NCI-H2081 treated with DMSO at 0.1 percent for 48 hours (cell line): ENCODE data around the gene TCF4.

Source experiments
- DNase-seq: peaks from one replicate; lab custom pipeline; 2025; lab: John Stamatoyannopoulos, UW

TCF4 gene

DNA sequence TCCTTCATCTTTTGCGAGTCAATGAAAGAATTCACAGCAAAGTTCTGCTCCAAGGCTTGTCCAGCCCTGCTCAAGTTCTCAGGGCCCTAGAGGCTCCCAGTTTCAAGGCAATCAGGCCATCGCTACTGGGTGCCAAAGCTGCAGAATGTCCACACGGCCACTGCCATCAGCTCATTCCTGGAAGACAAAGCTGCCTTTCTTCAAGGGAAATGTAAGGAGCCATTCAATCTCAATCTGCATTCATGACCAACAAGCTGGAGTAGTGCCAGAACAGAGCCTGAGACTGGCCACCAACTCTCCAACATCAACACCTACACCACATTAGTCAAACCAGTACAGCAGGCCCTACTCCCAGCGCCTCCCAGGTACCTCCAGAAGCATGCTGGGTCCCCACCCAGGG lies 202.2 kb downstream of the TCF4 start:
- DNase-seq, result no peak

DNA sequence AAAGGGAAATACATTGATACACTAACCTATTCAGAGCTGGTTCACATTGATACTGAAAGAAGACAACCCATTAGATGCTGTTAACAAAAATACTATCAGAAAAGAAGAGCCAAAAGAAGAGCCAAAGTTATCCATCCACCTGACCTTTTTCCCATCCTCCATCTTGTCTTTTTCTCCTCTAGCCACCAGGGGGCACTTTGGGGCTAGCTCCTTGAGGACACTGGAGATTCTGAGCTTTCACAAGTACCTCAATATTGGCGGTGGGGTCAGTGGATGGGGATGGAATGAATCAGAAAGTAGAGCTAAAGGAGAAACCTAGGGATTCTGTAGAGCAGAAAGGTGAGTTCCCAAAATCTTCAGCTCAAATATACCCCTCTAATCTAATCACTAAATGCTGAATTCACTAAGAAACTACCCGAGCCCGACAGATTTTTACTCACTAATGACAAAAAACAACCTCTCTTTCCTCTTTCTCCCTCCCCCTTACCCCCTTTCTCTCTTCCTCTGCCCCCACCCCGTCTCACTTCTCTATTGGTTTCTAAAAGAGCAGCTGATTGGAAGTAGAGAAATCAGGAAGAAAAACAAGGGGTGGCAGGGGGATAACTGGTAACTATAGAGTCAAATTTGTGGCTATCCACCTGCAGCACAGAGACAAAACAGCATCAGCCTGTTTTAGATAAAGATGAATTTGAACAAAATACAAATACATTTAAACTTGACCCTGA lies 203.3 kb downstream of the TCF4 start:
- DNase-seq, result no peak

DNA sequence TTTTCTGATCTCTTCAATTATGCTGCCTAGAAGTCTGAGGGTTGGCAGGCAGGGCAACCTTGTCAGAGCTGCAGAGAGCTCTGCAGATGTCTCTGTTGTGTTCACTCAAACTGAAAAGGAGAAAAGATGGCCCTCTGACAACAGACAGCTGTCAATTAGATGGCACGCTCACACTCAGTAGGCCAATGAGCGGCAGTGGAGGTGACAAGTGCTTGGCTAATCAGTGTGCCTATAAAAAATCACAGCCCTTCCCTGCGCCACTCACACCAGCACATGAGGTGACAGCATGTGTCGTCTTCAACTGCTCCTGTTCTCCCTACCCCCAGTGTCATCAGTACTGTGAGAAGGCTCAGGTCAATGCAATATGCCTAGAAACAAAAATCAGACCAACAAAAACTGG lies 203.9 kb downstream of the TCF4 start:
- DNase-seq, result no peak

DNA sequence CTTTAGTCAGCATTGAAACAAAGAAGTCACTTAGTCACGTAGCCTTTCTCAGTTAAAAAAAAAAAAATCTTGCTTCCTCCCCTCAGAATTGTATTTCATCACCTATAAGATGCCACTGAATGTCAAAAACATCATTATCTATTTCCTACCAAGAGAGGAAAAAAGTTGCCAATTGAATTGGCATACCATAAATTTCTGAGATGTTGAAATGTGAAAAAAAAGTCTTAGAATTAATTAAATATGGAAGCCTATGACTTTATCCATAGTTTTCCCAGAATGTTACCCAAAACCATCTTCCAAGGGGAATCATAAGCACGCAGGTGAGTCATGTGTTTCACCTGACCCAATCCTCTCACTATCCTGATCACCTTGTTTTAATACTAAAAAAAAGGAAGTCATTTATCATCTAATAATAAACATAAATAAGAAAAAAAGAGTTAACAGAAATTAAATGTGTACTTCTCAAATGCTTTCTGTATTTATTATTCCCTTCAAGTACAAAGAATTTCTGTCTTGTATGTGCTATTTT lies 205.7 kb downstream of the TCF4 start:
- no peak for DNase-seq

DNA sequence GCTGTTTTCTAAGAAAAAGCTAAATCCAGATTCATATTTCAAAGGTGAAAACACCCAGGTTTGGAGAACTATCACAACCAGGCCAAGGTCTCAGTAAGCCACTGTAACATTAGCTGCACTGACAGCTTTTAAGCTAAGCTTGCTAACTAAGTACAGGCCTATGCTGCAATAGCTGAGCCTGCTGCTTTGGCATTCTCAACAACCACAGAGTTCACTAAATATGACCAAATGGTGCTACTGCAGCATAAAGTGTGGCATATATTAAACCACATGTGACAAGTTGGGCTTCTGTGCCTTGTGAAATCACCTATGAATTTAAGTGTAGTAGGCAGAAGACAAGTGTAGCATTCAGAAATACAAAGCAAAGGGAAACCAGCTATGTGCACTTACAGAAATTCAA lies 206.7 kb downstream of the TCF4 start:
- no peak for DNase-seq

DNA sequence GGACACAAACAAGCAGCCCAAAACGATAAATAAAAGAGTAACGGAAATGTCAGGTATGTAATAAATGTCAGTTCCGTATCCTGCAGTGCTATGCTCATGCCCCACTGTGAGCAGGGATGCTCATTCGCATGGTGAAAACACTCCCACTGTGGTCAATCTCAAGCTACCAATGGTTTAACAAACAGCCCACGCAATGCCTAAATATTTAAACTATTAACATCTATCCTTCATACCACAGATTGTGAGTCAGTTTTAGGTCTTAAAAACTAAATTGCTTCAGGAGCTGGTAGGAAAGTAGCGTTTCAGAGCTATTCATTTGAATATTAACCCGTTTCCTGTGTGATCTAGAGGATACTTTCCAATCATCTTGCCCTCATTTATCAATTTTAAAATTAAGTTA lies 207.4 kb downstream of the TCF4 start:
- DNase-seq, result no peak

DNA sequence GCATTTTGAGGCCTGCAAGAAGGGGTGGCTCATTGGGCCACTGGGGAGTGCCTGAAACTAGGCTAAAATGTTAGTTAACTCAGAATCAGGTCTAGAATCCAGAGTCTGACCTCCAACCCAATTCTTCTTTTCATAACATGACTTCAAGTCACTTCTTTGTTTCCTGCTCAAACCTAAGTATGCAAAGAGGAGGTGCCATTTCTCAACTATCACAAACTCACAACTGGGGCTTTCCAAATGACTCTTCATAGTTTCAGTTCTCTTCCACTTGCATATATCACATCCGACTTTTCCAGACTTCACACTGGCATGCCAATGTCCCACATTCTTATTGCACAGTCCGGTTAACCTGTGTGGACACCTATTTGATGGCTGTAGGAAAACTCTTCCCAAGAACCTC lies 211.6 kb downstream of the TCF4 start:
- no peak for DNase-seq

DNA sequence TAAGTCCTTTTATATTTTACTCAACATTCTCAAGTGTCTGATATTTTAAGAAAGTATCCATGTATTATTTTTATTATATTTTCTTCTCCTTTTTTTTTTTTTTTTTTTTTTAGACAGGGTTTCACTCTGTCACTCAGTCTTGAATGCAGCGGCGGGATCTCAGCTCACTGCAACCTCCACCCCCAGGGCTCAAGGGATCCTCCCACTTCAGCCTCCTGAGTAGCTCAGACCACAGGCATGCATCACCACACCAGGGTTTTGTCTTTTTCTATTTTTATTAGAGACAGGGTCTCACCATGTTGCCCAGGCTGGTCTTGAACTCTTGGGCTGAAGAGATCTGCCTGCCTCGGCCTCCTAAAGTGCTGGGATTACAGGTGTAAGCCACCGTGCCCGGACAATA lies 212.1 kb downstream of the TCF4 start:
- no peak for DNase-seq

DNA sequence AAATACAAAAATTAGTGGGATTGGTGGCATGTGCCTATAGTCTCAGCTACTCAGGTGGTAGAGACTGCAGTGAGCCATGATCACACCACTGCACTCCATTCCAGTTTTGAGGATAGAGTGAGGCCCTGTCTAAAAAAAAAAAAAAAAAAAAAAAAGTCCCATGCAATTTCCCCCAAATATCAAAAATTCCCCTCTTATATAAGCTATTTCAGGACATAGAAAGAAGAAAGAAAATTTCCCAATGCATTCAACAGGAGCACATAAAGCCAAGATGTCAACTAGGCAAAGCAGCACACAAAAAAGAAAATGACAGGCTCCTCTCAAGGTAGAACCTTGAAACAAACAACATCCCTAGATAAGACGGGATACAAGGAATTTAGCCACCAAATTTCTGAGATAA lies 213.3 kb downstream of the TCF4 start:
- DNase-seq, result no peak

DNA sequence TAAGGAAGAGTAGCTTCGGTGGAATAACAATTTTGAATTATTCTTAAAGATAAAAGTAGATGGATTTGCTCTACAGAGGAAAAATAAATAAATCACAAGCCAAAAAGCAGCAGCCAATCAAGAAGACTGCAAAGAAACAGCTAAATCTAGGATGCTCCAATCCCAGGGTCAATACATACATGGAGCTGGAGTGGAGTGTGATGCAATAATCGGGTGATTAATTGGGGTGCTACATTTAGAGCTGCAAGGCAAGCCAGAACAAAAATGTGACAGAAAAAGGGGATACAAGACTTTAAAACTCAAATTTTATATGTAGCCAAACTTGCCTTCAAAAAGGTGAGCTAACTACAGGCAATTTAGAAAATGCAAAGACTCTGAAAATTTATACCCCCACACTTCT lies 215.8 kb downstream of the TCF4 start:
- no peak for DNase-seq

DNA sequence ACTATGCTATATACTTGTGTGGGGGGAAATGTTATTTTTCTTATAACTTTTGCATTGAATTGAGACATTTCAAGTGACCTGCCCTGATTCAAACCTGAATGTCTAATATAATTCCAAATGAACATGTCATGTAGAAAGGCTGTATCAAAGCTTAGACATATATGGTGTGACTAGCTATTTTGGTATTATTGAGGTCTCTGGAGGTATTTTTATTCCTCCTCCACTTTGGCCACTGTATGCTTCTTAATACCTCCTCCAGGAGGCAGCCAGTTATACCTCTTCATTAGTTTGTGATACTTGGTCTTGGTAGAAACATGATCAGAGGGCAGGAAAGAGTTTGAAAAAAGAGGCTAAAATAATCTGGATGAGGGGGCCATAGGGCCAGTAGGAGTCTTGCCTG lies 217.1 kb downstream of the TCF4 start:
- no peak for DNase-seq

DNA sequence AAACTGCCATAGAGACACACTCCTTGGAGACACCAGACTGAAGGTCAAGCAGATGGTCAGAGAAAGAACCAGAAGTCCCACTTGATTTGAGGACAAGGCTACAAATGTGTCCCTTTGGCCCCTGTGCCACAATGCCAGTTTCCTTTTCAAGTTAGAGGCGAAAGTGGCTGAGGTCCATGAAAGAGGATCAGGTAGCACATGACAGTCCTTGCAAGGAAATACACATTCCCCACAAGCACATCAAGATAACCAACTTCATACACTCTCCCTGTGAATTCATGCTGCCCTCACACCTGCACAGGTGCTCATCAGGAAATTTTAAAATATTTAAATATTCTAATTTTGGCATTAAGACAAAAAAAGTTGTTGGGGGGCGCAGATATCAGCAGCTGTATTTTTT lies 218.6 kb downstream of the TCF4 start:
- DNase-seq, result no peak

DNA sequence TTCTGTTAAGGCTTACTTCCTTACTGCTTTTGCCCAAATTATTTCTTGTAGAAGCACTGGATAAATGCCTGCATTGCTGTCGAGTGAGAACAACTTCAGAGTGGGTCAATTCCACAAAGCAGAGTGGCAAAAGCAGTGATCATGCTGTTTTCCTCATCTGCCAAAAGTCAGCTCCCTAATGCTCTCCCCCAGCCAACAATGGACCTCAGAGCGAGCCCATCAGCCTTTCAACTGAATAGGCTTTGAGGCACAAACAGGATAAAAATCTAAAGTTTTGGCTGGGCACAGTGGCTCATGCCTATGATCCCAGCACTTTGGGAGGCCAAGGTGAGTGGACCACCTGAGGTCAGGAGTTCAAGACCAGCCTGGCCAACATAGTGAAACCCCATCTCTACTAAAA lies 222.7 kb downstream of the TCF4 start:
- DNase-seq, result no peak

DNA sequence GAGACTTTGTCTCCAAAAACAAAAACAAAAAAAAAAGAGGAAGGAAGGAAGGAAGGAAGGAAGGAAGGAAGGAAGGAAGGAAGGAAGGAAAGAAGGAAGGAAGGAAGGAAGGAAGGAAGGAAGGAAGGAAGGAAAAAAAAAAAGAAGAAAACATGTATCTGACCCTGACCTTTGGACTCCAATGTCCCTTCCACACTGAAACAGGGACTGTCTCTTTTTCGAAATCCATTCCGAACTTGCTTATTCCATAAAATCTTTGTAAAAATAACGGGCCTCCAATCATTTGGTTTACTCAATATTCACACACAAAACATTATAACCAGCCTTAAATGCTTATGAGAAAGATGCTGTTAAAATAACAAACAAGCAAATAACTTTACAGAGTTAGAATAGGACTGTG lies 225.7 kb downstream of the TCF4 start:
- DNase-seq, result no peak

DNA sequence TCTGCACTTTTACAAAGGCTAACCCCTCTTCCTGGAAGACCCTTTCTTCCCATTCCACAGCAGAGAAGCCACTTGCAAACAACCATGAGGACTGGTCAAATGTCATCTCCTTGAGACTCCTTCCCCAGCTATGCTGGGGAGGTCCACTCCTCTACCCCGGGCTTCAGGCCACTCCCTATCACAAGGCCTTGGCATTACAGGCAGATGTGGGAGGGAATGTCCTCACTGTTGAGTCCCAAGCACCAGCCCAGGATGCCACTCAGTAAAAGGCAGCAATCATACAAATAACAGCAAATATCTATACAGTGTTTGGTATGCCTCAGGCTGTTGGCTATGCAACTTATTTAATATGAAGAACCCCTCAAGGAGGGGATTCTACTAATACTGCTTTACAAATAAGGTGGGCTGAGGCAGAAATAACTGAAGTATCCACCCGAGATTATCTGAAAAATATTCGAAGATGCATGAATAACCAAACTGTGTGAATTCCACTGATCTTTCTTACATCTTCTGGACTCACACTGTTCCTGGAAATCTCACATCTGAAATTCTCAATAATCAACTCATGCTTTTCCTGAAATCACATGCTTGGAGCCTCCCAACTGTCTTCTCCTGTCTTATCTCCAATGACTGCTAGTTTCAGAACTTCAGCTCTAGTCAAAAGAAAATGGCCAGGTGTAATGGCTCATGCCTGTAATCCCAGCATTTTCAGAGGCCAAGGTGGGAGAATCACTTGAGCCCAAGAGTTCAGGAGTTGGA lies 226.3 kb downstream of the TCF4 start:
- DNase-seq, result no peak

DNA sequence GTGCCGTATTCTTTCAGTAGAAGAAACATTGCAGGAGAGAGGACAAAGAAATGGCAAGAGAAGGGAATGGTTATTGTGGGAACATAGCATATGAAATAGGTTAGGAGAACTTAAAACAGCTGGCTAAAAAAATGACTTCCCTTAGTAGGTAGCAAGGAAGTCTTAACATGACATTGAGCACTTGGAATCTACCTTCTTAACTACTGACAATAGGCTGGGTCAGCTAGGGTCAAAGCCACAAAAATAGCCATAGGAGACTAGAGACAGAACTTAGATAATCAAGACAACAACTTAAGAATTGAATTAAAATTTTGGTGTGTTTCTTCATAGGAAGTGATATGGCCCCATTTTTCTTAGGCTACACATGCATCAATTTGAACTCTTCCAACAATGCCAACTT lies 227.9 kb downstream of the TCF4 start:
- DNase-seq, result no peak

DNA sequence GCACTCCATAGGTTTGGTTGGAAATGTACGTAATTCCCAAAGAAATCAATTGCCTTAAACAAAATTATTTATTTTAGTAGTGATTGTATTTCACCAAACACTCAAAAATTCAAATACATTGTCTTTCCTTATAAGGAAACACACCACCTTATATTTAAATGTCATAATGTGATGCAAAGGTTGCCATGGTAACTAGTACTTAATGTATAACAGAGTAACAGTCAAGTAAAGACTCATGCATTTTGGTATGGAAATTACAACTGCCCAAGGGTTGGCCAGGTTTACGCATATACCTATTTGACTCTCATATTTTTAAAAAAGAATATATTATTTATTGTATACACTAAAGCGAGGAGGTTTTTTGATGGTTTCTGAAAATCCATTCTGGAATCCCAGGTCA lies 231.2 kb downstream of the TCF4 start:
- DNase-seq, result no peak

DNA sequence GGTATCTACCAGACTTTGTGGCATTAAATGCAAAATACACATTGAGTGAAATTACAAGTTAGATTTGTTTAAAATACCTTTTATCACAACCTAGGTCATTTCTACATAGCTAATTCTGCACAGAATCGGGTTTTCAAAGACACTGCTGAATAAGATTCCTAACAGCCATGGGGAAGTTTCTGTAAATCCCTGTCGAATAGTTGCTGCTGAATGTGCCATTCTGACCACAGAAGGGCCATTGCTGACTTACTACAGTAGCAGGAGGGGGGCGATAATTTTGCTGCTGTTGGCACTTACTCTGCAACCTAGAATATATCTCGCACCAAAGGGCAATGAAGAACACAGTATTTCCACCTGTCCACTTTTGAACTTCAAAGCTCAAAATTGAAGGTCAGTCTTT lies 232.8 kb downstream of the TCF4 start:
- no peak for DNase-seq

DNA sequence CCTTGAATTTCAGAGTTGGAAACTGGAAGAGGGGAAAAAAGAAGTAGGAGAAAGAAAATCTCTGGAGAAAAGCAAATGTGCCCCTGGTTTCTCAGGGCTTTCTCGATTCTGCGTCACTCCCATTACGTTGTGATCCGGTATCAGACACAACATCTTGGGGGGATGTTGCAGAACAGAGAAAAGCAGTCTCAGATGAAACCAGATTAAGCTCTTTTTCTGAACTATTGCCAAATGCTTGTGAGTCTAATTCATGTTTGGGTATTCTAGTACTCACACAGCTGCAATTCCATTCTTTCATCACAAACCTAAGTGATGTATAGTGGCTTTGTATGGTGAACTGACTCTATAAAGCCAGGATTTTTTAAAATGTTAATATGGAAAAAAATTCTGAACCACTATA lies 233.2 kb downstream of the TCF4 start:
- no peak for DNase-seq

DNA sequence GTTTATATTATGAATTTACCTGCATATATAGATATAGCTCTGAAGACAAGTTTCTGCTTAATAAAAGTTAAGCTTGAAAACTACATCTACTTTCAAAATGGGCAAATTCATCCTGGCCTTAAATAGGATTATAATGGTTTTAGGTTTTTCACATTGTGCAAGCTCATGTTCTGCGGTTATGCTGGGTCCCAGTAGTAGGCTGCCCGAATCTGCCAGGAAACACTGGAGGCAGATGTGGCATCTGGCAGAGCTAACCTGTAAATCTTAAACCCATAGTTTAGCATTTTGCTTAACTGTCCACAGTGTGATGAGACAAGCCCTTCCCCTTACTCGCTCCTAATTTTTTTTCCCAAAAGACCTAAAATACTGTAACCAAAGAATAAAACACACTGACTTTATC lies 234.2 kb downstream of the TCF4 start:
- no peak for DNase-seq

DNA sequence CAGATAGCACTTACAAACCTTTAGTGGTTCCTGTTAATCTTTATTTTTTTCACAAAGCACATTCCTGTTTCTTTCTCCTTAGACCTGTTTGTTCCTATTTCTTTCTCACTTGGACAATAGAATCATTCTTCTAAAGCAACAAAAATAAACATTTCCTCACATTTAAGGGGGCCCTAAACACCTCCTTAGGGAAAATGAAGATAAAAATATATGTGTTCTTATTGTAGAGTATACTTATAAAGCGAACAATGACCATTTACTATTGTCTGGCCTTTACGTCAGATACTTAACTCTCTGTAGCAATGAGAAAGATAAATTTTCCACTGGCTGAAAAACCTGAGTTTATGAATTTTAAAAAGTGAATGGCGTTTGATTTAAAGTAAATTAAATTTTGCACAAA lies 234.6 kb downstream of the TCF4 start:
- no peak for DNase-seq

DNA sequence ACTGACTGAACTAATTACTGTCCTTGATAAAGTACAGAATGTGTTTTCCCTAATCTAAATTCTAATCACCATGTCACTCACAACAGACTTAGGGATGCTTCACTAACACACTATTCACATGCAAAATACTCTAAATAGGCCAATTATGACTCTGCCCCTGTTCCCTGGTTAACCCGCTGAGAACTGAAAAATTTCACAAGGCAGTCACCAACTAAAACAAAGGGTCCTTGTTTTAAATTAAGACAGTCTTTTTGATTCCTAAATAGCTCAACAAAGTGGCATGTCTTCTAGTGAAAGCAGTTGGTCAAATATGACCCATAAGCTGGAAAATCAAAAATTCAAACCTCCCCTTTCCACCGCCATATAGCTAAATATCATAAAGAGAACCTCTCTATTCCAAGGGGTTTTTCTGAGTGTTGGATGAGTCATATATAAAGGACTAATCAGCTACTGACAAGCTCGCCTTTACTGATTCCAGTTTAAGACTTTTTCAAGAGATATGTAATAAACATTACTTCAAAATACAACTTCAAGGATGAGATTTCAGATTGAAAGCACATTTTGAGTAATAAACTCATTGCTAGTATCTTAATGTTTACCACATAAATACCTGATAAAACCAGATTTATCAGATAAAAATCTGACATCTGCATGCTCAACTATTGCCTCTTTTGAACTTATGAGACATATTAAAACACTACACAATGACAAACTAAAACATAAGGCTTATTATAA lies 235.8 kb downstream of the TCF4 start:
- no peak for DNase-seq

DNA sequence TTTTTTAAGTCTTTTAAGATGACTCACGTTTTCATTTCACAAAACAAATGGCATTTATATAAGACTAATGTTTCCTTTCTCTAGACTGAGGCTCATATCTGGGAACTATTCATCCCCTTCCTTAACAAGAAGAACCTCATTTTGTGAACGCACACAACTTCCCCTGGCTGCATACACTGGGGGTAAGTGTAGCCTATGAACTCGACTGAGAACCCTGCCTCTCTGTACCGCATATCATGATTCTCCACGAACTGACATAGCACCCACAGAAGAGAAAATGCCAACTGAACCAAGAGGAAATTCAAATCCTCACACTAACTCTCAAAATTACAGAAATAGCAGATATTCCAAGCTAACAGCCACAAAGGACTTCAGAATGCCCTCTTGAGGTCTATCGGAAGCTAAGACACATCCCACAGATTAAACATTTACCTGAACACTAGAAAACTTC lies 236.7 kb downstream of the TCF4 start:
- no peak for DNase-seq
